Measurements from ENCODE around the gene ATG101.

The ATG101 gene

DNA sequence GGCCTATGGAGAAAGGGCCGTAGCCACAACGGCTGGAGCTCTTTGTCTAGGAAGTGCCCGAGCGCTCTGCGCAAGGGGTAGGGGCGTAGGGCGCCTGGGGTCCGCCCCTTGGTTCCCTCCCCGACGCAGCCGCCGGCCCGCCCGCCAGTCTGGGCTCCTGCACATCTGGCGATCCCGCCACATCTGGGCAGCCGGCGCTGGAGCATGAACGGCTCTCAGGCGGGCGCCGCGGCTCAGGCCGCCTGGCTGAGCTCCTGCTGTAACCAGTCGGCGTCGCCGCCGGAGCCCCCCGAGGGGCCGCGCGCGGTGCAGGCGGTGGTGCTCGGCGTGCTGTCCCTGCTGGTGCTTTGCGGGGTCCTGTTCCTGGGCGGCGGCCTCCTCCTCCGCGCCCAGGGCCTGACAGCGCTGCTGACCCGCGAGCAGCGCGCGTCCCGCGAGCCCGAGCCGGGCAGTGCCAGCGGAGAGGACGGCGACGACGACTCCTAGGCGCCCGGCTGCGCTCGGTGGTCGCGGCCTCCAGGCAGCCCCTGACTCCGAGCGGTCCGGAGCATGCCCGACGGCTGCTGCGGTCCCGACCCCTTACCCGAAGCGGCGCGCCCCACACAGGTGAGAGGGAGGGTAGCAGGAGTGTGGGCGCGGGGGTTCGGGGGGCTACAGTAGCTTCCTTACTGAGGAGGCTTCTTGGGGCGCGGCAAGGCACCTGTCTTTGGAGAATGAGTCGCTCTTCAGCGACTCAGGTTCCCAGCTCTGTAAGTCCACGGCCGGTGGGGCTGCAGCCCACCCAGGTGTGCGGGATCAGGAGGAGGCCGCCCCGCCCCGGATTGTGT lies 10.0 kb downstream of the ATG101 start, which contains the start of gene SMIM41:
TSS of gene SMIM41 (plus strand) at position 129 of the 827 bp plus-strand sequence. CDS start at position 205, 76 bp downstream.
- no peak for DNase-seq (ENCODE audit: low spot score)

DNA sequence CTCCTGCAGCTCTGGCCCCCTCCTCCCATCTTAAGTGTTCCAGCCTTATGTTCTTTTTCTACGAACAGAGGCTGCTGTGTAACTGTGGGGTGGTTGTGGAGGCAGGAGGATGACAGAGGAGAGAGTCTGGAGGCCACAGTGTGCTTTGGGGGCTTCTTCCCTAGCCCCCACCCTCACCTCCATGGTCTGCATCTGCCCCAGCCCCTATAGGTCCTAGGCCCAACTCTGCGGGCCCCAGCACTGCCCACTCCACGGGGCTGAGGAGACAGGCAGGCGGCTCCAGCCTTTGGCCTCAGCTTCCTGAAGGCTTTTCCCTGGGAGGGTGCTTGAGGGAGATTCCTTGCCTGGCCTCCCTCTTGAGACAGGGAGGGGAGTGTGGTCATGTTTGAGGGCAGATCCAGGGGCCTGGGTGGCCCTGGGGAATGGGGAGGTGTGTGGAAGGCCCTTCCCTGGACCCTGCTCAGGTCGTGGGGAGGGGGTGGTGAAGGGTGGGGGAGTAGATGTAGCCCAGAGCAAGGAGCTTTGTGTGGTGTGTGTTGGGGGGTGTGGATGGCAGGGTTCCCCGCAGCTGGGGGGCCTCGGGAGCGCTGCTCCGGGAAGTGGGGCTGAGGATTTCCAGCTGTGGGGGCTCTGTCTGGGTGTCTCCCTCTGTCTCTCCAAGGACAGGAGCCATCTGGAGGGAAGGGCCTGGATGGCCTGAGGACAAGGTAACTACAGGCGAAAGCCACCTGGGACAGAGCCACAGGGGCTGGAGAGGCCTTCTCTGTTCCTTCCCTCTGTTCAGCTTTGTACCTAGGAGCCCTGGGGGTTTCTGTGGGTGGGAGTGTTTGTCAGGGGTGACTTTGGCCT lies 10.8 kb downstream of the ATG101 start:
- DNase-seq (ENCODE audit: low spot score): no peak

DNA sequence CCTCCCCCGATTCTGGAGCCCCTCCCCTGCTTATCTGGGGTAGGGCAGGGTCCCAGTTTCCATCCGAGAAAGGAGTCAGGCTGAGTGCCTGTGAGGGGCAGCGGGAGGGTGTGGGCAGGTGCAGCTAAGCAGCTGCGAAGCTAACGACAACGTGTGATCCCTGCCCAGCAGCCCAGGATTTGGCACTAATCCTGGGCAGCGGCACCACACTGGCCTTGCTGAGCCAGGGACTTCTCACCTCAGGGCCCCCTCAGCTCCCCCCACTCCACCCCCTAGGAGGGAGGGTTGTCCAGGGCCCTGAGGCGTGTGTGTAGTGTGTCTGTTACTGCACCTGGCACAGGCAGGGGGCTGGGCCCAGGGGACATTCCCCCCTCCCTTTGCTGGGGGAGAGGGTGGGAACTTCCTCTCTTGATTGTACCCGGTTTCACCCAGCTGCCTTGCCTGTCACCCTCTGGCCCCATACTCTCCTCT lies 11.5 kb downstream of the ATG101 start:
- DNase-seq (ENCODE audit: low spot score): no peak

GRCh38 chr12:52082026-52082668 lies 12.4 kb downstream of the ATG101 start:
- DNase-seq (ENCODE audit: low spot score): no peak

GRCh38 chr12:52082669-52082987 lies 12.8 kb downstream of the ATG101 start:
- DNase-seq (ENCODE audit: low spot score): no peak

- peak; percentile 66 for DNase-seq (ENCODE audit: low spot score)
Measured at GRCh38 chr12:52082988-52083637, 13.3 kb downstream of the ATG101 start.

DNA sequence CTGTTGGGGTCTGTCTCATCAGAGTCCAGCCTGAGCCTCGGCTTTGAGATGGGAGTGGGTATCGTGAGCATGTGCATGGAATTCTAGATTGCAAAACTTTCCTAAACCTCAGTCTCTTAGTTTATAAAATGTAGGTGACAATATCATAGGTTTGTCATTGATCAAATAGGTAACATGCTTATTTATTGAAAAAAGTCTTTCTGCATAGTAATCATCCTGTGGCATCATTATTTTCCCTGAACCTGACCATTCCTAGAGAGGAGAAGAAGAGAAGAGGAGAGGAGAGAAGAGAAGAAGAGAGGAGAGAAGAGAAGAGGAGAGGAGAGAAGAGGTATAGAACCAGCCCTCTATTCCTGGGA lies 13.8 kb downstream of the ATG101 start:
- no peak for DNase-seq (ENCODE audit: low spot score)

DNA sequence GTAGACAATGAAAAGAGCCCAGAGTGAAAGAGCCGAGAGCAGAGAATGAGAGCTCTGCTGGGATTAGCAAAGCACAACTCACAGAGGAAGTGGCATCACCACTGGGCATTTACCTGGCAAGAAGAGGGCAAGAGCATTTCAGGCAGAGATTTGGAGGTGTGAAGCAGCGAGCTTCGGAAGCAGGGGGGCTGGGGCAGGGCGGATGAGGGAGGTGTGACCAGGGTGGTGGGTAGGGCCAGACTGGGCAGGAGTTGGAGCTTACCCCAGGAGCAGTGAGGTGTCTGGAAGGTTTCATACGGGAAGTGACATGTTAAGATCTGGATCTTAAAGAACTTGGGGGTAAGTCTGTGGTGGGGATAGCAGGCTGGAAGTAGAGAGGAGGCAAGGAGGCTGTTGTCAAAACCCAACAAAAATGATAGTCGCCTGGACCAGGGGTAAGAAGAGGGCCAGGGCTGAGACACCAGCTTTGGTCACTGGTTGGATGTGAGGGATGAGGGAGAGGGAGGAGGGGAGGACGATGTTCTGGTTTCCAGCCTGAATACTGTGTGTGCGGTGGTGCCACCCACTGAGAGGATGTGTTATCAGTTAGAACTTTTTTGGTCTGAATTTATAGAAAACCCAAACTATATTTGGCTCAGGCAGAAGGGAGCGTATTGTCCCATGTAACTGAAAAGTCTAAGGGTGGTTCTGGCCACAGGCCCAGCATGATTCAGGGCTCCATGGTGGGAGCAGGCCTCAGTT lies 14.9 kb downstream of the ATG101 start:
- DNase-seq (ENCODE audit: low spot score): no peak

DNA sequence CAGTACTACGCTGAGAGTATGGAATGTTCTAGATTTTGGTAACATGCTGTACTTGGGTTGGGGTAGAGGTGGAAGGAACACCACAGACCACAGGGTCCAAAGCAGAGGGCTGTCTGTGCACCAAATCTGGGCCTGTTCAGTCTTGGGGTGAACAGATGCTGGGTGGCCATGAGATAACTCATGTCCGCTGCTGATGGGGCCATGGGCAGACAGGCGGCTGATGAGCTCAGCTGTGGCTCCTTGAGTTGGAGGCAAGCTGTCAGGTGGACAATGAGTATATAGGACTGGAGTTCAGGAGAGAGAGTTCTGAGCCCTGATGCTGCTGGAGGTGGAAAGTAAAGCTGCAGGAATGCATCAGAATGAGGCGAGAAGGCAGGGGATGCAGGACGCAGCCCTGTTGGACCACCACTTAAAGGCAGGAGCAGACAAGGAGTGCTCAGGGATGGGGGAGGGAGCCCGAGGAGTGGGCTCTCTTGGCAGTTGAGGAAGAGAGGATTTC lies 16.0 kb downstream of the ATG101 start:
- no peak for DNase-seq (ENCODE audit: low spot score)

DNA sequence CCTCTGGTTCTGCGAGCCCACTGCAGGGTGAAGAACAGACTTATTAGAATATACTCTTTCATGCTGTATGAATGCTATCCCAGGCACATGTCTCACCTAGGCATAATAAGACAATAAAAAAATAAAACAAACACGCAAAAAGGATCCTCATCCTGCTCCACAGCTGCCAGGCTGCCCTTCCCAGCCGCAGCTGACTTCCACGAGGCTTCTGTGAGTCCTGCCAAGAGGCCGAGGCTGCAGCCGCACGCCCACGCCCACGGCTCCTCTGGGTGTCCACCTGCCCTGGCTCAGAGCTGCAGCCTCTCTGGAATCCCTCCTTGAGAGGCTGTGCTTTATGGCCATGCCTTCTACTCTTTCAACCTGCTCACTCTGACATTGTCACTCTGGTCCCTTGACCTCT lies 16.6 kb downstream of the ATG101 start:
- no peak for DNase-seq (ENCODE audit: low spot score)

DNA sequence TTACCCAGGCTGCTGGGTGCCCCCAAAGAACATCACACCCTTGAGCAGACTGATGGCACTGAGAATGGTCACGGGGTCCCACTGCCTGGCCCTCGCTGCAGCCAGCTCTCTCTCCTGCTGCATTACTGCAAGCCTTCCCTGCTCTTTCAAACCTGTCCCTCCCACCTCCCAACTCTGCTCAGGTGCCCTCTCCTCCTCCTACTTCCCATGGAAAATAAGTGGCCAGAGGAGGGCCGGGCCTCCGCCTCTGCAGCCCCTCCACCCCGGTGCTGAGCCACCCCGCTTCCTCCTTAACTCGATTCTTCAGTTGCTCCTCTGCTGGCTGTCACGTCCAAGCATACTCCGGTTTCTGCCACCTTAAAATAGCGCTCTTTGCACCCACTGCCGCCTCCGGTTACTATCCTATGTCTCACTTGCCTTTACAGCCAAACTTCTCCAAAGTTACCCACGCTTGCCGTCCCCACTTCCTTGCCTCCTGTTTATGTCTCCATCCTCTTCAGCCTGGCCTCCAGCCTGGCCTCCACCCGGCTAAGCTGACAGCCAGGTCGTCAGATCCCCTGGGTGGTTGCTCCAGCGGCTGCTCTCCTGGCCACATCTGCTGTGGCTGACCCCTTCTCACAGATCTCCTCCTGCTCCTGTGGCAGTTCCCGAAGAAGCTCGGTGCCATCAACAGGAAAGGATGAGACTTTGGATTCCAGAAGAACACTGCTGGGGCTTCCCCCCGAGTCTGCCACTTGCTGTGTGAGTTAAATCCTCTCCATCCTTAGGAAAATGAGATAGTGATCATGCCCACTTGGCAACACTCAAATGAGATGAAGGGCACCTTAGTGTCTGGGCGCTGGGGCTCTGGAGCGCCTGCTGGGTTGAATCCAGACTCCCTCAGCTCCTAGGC lies 17.4 kb downstream of the ATG101 start:
- no peak for DNase-seq (ENCODE audit: low spot score)

DNA sequence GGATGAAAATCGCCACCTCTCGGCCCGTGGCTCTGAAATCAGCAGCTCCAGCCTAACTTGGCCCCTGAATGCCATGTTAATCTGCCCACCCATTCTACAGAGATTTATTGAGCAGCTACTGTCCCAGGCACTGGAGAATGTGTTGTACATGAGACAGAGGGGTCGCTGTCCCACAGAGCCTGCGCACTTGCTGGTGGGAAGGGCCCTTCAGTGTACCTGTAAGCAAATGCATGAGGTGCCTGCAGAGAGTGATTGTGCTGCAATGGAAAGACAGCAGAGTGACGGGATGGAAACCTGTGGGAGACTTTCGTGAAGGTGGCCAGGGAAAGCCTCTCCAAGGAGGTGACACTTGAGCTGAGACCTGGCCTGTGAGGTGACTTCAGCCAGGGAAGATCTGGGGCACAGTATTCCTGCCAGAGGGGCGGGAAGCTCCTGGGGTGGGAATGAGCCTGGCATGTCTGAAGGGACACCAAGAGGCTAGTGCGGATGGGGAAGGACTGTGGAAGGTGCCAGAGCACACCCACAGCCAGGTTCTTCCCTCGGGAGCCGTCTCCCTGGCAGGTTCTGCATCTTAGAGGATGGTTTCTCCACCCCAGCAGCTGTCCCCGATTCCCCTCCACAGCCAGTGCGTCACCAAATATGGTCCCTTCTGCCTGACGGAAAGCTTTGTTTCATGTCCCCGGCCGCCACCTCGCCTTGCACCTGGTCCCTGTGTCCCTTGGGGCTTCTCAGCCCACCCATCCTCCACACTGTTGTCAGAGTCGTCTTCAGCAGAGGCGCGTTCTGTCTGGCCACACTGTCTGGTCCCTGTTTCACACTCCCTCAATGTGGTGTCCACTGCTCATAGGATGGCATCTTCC lies 18.4 kb downstream of the ATG101 start:
- DNase-seq (ENCODE audit: low spot score): no peak

DNA sequence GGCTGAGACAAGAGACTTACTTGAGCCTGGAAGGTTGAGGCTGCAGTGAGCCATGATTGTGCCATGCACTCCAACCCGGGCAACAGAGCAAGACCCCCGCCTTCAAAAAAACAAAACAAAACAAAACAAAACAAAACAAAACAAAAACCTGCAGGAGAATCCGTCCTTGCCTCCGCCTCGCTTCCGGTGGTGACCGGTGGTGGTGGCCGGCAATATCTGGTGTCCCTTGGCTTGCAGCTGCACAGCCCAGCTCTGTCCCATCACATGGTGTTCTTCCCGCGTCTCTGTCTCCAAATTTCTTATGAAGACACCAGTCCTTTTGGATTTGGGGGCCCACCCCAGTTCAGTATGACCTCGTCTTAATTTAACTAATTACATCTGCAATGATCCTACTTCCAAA lies 19.7 kb downstream of the ATG101 start:
- no peak for DNase-seq (ENCODE audit: low spot score)

GRCh38 chr12:52090291-52090690 lies 20.5 kb downstream of the ATG101 start:
- DNase-seq (ENCODE audit: low spot score): no peak

GRCh38 chr12:52091061-52091460 lies 21.3 kb downstream of the ATG101 start:
- no peak for DNase-seq (ENCODE audit: low spot score)

DNA sequence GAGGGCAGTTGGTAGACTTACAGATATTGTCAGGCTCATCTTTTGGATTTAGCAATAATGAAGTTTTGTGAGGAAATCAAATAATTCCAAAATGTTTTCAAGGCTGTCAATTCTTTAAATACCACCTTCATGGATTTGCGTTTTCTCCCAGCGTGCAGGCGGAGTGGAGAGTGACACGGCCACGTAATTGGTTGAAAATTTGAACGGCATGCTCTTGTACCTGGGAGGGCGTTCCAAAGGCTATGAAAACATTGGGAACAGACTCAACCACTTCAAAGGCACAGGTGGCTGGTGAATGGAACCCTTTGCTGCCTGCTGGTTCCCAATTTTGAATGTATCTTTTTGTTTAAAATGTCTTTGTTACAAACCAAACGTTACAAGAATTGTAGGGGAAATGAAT lies 22.1 kb downstream of the ATG101 start:
- DNase-seq (ENCODE audit: low spot score): no peak

- no peak for DNase-seq (ENCODE audit: low spot score)
Measured at GRCh38 chr12:52093346-52093745, 23.6 kb downstream of the ATG101 start.

DNA sequence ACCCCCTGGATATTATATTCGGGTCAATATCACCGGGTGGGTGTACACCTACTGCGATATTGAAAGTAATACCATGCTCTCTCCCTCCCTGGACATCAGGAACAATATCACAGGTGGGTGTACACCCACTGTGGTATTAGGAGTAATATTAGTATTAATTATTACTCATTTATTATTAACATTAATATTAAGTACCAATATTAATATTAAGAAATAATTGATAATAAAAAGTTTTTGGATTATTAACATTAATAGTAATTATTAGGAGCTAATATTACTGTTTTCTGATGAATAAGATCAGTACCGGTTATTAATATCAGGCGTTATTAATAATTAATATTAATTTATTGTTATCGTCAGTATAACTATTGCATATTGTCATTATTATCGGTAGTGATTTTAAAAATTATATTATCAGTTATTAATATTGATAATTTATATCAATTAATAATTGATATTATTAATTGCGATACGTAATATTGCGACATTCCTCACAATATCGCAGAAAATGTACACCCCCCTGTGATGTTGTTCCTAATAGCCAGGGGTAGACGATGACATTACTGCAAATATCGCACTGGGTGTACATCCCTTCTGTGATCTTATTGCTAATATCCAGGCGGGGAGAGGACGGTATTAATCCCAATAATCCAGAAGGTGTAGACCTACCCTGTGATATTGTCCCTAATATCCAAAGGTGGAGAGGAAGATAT lies 26.7 kb downstream of the ATG101 start:
- DNase-seq (ENCODE audit: low spot score): no peak

All from CD4-positive, alpha-beta T cell treated with Interleukin-15 for 4 hours (primary cell).